GM18951 (cell line): ENCODE results near the gene SEPTIN7.

Source experiments
- POLR2A ChIP-seq: IDR thresholded peaks from 4 replicates; pipeline ENCODE4 v1.6.1; 2011; ENCODE audit warnings: mild to moderate bottlenecking; ENCODE audit not compliant: insufficient read length, insufficient read depth; ENCODE audit errors: extremely low read depth
- in situ Hi-C: fragments of 300-500 bp; cut with MboI; formaldehyde crosslinking; loops from one replicate; pipeline ENCODE4 v1.12.0; 2022; ENCODE audit warnings: low sequenced_read_pairs, mixed read lengths, inconsistent platforms; ENCODE audit not compliant: unreplicated experiment

SEPTIN7 gene

DNA sequence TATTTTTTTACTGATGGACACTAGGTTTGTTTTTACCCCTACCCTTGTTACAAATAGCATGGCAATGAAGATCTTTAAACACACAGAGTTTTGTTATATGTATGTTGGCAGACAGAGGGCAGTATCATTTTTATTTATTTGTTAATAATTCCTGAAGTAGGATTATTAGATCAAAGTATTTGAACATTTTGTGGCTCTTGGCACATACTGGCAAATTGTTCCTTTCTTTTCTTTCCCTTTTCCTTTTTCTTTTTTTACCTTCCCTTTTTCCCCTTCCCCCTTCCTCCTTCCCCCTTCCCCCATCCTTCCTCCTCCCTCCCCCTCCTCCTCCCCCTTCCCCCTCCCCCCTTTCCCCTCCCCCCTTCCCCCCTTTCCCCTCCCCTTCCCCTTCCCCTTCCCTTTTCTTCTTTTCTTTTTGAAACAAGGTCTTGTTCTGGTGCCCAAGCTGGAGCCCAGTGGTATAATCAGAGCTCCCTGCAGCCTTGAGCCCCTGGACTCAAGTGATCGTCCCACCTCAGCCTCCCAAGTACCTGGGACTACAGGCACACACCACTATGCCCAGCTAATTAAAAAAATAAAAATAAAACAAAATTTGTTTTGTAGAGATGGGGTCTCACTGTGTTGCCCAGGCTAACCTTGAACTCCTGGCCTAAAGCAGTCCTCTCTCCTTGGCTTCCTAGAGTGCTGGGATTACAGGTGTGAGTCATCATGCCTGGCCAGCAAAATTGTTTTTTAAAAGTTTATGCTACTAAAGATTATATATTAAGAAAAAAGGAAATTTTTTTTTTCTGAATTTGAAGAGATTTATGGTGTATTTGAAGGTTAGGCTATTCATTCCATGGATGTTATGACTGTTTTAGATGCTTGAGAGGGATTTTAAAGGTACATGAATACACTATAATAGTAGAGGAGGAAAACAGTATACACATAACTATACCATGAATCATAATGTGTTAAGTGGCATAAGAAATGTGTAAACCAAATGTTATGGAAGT is 39.3 kb downstream of the SEPTIN7 start:
- TF ChIP-seq POLR2A = no peak
- in situ Hi-C loops = no loop called here

DNA sequence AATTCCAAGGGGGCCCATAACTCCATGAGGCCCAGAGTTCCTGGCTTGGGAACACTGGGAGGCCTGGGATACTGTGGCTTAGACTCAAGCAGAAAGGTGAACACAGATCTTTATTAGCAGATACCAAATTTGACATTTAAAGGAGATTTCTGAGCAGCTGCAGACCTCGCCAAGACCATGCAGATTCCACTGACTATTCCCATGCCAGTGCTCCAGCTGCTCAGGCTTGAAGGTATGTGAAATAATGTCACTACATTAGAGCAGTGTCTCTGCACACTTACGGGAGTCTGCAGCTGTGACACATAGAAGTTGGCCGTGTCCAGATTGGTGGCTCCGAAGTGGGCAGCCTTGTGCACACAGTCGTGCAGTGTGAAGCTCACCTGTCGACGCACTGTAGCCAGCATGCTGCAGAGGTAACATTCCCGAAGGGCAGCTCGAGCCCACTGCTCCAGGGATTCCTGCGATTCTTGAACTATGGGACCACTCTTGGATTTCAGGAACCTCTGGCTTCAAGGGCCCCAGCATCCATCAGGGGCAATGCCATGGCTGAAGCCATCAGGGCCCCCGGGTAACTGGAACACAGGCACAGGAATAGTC is 46.1 kb downstream of the SEPTIN7 start:
- in situ Hi-C loops = no loop called here
- no peak for TF ChIP-seq POLR2A

DNA sequence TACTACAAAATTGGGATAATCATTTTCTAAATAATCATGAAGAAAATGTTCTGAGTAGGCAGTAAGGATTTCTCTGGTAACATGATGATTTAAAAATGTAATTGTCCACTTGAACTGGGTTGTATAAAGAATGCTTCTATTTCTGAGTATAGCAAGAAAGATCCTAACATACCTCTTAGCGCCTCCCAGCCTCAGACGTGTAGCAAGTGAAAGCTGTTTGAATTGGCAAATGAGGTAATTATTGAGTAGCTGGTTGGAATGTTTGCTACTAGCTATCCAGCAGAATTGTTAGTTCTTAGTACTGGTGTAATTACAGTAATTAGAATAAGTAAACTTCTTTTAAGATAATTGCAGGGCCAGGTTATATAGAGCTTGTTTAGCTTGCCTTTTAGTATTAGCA is 47.9 kb downstream of the SEPTIN7 start:
- no peak for TF ChIP-seq POLR2A
- in situ Hi-C loops = no loop called here

DNA sequence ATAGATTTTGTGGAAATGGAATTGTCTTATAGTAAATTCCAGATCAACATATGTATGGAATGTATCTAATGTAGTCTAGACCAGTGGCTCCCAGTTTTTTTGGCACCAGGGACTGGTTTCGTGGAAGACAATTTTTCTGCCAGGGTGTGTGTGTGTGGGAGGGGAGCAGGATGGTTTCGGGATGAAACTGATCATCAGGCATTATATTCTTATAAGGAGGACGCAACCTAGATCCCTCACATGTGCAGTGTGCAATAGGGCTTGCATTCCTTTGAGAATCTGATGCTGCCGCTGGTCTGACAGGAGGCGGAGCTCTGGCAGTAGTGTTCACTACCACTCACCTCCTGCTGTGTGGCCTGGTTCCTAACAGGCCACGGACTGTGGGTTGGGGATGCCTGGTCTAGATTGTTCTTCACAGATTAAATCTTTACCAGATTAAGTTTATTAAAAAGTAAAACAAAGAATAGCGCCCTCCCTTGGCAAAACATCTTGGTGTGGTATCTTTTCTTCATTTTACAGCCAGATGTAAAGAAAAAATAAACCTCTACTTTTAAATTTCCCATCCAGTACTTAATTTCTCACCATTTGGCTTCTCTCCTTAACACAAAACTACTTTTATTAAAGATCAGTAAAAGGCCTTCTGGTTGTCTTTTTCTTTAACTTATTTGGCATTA is 48.4 kb downstream of the SEPTIN7 start:
- in situ Hi-C loops = no loop called here
- no peak for TF ChIP-seq POLR2A

DNA sequence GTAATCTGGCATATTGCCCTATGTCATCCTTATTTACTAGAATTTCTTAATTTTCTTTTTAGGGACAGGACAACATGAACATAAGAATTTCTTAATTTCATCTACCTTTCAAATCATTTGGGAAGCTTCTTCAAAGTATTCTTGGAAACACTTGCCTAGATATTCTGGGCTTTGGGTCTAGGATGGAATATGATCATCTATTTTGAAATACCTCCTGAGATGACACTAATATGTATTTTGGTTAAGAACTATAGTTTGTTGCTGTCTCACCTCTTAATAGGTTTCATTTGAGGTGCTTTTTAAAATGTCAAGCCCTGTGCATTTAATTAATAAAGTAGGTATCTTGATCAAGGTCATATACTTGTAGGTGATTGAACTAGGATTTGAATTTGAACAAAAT is 49.1 kb downstream of the SEPTIN7 start:
- no peak for TF ChIP-seq POLR2A
- in situ Hi-C loops = no loop called here
